NCI-H1092 treated with DMSO at 0.1 percent for 48 hours (cell line): ENCODE results near the gene SLC25A21.

Experiments used
- DNase-seq: peaks from one replicate; lab custom pipeline; 2025; lab: John Stamatoyannopoulos, UW

Gene SLC25A21

DNA sequence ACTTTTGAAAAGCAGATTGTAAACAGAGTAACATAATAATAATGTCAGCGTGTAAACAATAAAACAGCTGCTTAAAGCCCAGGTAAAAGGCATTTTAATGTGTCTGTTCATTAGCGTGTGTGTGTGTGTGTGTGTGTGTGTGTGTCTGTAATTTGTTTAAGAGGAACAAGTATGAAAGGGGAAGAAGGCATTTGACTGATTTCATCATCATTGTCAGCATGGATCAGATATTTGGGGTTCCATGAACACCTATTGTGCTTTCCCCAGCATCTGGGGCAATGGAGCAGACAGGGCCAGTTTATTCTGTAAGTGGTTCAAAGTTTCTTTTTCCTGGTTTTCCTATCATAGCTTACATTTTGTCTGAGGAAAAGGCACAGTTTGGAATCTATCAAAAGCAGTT lies 28.9 kb downstream of the SLC25A21 start:
- no peak for DNase-seq

DNA sequence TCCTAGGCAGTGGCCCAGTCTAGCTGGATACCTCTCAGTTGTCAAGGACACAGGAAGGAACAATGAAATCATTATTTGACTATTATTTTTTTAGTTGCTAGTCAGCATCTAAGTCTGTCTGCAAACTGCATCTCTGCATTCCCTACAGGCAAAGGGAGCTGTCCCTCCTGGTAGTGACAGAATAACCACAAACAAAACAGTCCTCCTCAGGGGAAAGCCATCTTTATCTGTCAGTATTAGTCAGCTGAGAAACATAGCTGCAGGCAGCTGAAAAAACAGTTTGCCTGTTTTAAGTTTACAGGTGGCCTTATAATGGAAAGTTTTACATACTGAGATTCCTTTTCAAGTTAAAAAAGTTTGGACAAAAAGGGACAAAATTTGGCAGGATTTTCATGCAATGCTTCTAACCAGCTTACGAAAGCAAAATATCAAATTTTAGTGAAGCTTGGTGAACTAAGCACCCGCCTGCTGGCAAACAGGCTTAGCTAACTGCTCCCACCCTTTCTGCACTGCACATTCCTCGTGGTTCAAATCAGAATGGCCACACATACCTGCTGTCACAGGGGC lies 29.5 kb downstream of the SLC25A21 start:
- DNase-seq: no peak

DNA sequence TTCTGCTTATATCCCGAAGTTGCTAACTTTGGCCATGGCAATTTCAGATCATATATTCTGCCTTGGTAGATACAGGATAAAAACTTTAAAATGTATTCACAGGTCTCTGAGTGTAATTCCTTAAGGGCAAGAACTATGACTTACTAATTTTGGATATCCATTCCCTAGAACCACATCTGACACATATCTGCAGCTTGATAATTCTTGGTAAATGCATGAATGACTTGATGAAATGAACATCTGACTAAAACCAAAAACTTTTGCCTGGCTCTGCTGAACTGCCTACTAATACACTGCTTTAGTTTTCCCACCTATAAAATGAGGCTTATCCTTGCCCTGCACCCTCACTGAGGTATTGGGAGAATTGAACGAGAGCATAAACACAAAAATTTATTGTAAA lies 32.2 kb downstream of the SLC25A21 start:
- DNase-seq: no peak

DNA sequence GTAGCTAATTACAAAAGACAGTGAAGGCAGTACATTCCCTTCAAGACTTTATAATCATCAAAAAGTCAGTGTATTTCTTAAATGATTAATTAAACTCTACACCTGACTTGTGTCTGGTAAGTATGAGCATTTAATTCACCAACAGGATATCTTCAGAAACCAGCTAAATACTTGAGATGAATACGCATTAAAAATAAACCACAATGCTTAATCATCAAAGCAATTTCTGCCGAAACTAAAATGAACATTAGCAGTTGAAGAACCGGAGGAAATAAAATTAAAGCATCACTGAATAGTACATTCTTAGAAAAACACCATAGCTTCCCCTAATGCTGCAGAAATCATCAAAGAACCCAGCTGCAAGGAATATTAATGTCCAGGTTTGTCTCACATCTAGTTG lies 32.7 kb downstream of the SLC25A21 start:
- no peak for DNase-seq

DNA sequence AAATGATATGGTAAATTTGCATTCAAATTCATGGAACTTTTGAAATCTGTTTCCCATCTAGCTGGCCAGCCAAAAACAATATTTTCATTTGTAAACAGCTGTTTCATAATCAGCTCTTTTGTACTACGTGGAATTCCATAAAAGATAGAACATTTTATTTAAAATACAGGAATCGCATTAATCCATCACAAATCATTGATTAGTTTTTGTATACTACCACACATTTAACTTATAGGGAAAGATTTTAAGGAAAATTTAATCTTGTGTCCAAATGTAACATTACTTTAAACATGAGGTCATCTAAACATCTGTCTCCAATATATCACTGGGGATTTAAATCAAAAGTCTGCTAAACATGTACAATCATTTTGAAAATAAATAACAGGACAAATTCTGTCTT lies 33.5 kb downstream of the SLC25A21 start:
- no peak for DNase-seq

DNA sequence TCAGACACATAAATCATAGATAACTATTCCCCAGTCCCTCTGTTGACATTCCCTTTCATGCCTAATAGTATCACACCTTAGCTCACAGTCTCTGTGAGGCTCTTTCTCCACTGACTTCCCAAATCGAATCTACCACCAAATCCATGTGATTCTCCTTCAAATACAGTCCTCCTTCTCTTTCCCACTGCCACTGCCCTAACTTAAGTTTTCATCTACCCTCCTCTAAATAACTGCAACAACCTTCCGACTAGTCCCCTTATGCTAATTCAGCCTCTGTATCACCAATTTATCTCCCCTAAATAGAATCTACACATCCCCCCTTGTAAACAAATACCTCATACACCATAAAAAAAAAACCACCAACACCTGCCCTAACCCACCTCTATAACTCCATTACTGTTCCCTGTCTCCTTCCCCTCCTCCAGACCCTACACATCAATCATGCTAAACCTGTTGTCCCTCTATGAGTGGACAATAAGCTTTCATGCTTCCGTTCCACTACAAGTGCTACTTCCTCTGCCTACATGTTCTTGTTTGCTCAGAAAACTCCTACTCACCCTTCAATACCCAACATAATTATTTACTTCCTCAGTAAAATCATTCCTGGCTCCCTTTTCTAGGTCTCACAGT lies 39.0 kb downstream of the SLC25A21 start:
- no peak for DNase-seq

DNA sequence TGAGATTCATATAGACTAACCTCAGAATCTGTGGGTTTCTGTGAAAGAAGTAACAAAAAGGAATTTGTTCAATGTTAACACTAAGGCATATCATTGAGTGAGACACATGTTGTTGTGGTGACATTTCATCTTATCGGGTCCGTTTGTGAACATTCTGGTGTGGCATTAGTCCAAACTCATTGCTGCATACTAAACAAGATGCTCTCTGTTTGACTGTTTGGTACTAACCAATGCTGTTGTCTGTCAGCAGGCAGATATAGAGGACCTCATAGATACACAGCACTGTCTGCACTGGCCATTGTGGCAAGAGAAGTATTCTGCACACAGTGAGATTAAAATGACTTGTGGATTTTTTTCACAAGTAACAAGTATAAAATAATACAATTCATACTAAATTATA lies 41.2 kb downstream of the SLC25A21 start:
- no peak for DNase-seq

DNA sequence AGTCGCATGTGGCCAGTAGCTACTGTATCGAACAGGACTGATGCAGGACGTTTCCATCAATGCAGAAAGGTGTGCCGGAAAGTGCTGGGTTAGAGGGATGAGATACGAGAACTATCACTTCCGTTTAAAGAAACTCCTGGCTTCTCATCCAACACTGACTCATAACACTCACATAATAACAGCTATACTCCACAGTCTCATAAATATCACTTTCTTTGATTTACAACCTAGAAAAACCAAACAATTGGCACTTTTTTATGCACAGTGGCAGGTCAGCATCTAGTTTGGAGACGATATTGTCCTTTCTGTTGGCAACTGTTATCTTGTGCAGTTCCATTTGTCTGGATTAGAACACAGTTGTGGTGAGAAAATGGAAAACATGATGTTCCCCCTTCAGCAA lies 43.4 kb downstream of the SLC25A21 start:
- DNase-seq: no peak

DNA sequence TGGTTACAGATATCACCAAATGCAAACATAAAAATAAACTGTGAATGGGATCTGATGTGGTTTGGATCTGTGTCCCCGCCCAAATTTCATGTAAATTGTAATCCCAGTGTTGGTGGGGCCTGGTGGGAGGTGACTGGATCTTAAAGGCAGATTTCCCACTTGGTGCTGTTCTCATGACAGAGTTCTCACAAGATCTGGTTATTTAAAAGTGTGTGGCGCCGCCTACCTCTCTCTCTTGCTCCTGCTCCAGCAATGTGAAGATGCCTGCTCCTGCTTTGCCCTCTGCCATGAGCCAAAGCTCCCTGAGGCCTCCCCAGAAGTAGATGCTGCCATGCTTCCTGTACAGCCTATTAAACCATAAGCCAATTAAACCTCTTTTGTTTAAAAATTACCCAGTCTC lies 47.8 kb downstream of the SLC25A21 start:
- DNase-seq: no peak

DNA sequence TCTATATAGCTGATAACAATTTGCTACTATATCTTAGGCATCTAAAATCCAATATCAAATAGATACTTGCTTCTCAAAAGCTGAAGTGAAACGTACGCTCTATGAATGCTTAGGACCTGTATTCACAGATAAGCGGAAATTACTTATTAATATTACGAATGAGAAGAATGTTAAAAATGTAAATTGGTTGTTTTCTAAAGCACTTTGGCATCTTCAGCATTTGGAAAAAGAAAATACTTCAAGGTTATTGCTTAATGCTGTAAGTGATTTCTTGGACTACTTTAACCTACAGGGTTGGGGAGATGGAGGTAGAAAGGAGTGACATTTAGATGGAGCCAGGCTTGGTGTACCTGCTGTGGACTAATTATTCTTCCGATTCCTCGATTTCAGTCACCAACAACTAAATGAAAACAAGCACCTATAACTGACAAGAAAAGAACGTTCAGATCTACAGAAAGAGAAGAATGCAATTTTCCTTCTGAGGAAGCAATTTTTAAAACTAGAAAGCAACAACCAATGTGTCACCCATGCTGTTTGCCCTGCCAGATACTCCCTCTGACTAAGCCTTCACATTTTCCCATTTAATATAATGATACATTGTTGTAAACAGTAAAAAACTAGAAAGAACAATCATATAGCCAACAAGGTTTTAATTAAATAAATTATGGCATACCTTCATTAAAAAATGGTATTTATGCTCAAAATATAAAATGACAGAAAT lies 49.3 kb downstream of the SLC25A21 start:
- no peak for DNase-seq

DNA sequence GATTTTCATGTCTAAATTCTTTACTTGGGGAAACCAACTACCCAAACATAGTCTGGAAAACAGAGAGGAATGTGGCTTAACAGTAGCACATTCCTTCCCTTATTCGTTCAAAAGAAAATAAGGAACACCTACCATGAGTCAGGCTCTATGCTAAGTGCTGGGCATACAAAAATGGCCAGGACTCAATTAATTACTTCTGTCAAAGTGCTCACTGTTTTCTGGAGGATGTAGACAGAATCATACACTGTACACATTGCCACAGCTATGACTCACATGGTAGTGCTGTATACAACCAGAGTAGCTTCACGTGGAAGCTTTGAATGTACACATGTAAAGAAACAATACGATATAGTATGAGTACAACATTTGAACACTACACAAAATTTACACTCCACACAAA lies 50.1 kb downstream of the SLC25A21 start:
- DNase-seq: no peak

DNA sequence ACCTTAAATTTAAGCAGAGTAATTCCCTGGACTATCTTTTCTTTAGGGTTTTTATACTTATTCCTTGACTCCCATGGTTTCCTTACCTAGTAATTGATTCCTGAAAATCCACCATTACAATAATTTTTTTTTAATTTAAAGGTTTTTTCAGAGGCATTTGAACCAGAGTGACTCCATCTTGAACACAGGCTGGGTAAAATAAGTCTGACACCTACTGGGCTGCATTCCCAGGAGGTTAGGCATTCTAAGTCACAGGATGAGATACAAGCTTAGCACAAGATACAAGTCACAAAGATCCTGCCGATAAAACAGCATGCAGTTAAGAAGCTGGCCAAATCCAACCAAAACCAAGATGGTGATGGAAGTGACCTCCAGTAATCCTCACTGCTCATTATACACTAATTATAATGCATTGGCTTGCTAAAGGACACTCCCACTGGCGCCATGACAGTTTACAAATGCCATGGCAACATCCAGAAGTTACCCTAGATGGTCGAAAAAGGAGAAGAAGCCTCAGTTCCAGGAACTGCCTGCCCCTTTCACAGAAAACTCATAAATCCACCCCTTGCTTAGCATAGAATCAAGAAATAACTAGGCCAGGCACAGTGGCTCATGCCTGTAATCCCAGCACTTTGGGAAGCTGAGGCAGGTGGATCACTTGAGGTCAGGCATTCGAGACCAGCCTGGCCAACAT lies 53.6 kb downstream of the SLC25A21 start:
- DNase-seq: no peak

DNA sequence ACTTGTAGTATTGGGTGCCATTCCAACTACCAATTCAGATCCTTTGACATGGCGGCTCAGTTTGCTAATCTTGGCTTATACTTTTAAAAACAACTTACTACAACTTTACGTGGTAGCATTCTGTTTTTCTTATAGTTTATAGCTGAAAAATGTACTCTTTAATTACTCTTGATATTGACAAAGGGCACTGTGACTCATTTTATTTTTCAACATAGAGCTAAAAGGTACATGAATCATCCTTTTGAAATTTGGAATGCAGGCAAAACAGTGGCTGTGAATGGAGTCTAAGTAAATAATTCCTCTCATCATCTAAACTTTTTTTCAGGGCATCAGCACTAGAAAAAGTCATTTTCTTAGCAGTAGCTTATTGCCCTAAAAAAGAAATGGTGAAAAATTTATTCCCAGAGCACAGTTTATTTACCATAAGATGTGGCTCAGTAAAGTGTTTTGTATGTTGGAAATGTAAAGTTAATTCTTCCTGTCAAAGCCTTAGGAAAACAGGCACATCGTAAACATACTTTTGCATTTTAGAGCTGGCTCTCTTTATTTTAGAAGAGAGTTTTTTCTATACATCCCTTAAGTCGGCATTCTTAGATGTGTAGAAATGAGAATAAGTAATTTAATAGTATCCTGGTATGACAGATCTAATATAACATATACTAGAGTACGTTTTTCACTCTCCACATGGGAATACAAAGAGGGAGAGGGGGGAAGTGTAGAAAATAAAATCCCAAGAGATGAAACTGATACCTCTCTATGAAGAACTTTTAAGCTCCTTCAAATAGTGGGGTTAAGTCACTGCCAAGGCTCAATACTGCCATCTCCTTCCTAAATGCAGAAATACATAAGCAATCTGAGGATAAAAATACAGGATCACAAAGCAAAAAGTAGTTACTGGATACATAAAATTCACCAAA lies 55.2 kb downstream of the SLC25A21 start:
- peak; percentile 16 for DNase-seq

DNA sequence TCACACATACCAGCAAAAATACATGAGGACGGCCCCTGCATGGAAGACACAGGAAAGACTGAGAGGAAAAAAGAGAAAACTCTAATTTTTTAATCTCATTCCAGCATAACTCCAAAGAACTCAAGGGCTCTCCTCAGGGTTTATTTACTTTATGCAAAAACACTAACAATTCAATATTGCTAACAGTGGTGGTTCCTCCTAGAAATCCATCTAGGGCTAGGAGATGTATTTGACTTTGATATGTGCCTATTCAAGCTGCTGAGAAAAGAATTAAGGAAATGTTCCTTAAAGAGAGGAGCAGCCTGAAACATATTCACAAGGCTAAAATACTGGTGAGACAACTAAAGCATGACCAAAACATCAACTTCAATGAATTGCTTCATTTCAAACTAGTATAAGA lies 57.0 kb downstream of the SLC25A21 start:
- DNase-seq: no peak

DNA sequence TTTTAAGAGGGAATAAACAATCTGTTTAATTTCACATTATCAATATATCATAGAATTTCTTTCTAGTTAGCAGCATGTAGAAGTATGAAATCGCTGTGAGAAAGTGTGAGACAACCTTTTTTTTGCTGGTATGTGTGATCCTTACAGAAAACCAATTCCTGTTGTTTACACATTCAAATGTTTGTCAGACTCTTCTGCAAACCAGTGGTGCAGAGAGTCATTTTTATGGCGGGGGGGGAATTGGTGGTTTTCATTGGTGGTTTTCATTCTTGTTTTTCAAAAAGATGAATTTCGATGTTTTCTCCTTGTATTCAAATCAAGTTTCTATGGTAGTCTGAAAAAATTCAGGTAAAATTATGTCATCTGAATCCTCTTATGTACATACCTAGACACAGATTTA lies 57.8 kb downstream of the SLC25A21 start:
- DNase-seq: no peak

DNA sequence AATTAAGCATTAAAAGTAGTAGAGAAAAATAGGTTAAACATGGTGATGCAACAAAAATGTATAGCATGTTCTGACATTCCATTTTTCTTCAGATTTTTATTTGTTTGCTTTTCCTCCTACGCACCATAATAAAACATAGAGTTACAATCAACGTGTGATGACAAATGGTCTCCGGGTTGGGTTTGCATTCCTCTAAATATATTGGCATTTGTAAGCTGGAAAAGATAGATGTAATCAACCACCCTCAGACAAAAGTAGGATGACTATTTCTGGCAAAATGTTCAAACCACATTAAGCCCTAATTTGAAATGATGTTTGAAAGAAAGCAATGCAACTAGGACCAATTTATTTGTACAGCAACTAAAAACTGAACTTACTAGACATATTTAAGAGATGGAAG lies 58.4 kb downstream of the SLC25A21 start:
- DNase-seq: no peak

DNA sequence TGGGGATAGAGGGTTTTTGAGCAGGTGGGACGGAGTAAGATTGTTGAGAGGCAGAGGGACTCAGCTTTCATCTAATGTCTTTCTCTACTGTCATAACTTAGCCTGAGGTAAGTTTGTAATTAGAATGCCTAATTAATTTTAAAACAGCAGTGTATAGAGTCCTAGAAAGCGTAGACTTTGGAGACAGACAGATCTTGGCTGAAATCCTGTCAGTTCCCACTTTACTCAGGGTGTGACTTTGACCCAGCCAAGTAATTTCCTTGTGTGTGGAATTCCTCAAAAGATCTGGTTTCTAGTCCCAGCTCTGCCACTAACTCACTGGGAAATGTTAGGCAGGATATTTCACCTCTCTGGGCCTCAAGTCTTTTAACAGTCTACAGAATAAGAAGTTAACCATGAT lies 74.3 kb downstream of the SLC25A21 start:
- DNase-seq: no peak

DNA sequence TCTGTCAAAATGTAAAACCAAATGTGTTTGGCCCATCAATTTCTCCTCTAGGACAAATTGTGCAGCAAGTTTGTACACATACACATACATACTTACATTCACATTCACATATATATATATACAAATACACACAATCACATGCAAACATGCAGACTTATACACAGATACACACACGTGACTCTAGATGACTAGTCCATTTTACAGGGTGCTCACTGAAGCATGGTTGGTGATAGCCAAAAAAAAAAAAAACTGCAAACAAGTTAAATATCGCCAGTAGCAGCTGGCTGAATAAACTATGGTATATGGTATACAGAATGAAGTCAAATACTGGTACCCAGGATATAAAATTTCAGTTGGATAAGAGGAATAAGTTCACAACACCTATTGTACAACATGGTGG lies 77.9 kb downstream of the SLC25A21 start:
- DNase-seq: no peak

DNA sequence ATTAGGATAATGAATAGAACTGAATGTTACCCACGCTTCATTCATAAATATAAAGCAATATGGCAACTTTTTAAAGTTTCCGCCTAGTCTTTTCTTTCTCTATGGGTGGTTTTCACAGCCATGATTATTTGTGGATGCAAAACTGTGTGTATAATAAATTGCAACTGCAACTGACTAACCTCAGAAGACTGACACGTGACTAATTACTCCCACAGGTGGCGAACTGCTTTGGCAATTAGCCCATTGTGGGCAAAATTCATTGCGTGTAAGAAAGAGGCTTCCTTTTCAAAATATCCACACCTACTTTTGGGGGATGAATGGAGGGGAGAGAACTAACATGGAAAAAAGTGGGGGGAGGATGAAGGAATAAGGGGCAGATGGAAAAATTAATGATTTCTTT lies 79.0 kb downstream of the SLC25A21 start:
- no peak for DNase-seq

DNA sequence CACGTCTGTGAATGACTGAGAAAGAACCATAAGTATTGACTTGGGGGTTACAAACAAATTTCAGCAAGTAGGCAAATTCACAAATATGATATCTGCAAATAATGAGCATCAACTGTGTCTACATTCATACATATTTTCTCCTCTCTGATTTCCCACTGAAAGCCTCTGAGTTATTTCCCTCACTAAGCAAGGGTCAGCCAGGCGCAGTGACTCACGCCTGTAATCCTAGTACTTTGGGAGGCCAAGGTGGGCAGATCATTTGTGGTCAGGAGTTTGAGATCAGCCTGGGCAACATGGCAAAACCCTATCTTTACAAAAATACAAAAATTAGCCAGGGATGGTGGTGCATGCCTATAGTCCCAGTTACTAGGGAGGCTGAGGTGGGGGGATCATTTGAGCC lies 80.8 kb downstream of the SLC25A21 start:
- DNase-seq: no peak

DNA sequence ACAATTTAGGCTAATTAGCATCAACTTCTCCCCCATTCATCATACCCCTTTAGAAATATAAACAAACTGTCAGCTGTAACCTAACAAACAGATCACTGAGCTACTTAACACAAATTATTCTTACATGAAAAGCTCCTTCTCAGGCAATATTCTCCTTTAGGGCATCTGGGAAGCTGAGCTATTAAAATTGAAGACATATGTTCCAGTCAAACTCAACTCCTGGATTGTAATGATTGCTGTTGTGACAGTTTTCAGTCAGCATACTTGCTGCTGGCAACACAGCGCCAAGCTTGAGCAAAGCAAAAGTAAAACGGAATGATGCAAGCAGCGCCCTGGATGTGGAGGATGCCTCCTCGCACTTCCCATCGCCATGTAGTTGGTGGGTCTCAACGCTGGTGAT lies 82.4 kb downstream of the SLC25A21 start:
- no peak for DNase-seq

DNA sequence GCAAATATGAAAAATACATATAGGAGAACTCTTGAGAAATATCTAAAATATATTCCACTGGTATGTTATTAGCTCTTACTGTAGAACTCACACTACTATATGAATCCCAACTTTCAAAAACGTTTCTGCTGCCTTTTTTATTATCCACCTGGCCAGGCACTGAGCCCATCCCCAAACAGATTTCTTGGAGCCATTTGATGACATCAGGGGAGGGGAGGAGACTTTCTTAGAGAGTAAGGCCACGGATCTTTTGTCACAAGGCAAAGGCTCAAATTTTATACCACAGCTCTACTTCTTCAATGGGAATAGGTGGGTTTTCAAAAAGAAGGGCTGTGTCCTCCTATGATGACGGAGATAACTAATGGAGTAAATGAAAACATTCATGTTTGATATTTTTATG lies 83.0 kb downstream of the SLC25A21 start:
- DNase-seq: no peak
